MV-4-11 (cell line): ENCODE data around the gene HNRNPM.
A peak's percentile ranks its signal among the peaks of the same experiment; 100 is the strongest.
"Not testable (repeated sequence)": the region's sequence is repeated elsewhere in the genome, so short reads cannot be mapped to it uniquely, and the experiment has no call there.

Experiments used
- DNase-seq: peaks from one replicate; lab custom pipeline; 2025; lab: John Stamatoyannopoulos, UW

The HNRNPM gene

GRCh38 chr19:8426283-8426682, 18.5 kb upstream of the HNRNPM start:
- no peak for DNase-seq

- DNase-seq = no peak
Measured at GRCh38 chr19:8429044-8429443, 15.7 kb upstream of the HNRNPM start.

DNA sequence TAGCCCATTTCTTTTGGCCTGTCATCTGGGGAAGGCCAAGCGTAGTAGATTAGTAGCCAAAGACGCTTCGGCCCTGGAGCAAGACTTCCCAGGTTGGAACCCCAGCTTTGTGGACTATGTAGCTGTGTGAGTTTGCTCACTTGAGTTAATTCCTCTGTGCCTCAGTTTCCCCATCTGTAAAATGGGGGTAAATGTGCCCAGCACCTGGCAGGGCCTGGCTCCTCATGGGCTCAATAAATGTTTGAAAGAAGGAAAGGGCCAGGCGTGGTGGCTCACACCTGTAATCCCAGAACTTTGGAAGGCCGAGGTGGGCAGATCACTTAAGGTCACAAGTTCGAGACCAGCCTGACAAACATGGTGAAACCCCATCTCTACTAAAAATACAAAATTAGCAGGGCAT, 14.9 kb upstream of the HNRNPM start:
- no peak for DNase-seq

DNA sequence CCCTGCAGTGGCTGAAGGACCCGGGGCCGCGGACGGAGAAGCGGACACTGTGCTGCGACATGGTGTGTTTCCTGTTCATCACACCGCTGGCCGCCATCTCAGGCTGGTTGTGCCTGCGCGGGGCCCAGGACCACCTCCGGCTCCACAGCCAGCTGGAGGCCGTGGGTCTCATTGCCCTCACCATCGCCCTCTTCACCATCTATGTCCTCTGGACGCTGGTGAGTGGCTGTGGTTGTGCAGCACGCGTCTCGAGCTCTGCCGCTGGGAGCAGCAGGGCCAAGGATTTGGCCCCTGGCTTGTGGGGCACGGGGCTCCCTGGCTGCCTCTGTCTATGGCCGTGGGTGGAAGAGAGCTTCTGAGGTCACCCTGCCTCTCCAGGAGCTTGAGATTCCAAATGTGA, 14.1 kb upstream of the HNRNPM start:
- DNase-seq = no peak

- DNase-seq = no peak
Measured at GRCh38 chr19:8438236-8438635, 6.5 kb upstream of the HNRNPM start.

DNA sequence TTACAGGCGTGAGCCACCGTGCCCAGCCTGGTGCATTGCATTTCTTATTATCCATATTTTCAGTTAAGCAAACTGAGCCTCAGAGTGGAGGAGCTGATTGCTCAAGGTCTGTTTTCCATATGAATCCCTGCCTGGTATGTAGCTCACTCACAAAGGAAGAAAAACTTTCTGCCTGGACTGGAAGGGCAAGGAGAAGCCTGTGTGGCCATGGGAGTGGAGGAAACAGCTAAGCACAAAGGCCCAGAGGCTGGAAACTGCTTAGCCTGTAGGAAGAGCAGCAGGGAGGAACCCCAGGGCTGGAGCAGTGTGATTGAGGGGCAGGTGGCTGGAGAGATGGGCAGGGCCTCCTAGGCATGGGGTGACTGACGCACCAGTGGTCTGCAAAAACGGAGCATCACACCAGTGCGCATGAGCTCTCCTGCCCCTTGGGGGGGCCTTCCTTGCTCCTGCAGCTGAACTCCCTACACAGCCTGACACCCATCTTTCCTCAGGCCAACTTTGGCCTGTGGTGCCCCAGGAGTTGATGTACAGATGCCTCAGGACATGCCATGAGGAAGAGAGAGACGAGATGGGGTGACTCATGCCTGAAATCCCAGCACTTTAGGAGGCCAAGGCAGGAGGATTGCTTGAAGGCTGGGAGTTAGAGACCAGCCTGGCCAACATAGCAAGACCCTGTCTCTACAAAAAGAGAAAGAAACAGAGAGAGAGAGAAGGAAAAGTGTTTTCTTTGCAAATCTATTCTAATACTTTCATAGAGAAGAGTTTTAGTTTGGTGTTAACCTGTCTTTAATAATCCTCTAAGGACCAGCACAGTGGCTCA, 2.8 kb upstream of the HNRNPM start:
- DNase-seq = peak; percentile 22

- DNase-seq = not testable (repeated sequence)
Measured at GRCh38 chr19:8444140-8444676, 567 bp upstream of the HNRNPM start.

DNA sequence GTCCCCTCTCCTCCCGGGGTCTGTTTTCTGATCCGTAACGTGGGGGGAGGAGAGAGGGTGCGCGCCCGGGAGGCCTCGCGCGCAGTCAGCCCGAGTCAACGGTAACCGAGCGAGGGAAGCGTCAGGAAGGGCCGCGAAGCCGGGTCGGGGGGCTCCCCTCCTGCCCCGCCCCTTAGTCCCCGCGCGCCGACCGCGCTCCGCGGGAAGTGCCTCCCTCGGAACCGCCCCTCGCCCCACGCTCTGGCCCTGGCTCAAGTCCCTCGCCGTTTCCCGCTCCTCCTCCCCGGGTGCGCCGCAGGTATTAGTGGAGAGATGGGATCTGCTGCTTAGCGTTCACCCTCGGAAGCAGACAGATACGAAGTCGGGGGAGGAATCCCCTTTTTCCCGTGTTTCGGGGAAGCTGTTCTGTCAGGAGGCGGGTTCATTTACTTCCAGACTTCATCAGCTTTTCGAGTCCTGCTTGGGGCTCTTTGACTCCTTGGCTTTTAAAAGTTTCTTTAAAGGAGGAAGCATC, 770 bp downstream of the HNRNPM start:
- DNase-seq = peak; percentile 26

GRCh38 chr19:8446061-8446709, 1.4 kb downstream of the HNRNPM start:
- no peak for DNase-seq

- DNase-seq = peak; percentile 22
Measured at GRCh38 chr19:8449830-8450229, 5.1 kb downstream of the HNRNPM start.

DNA sequence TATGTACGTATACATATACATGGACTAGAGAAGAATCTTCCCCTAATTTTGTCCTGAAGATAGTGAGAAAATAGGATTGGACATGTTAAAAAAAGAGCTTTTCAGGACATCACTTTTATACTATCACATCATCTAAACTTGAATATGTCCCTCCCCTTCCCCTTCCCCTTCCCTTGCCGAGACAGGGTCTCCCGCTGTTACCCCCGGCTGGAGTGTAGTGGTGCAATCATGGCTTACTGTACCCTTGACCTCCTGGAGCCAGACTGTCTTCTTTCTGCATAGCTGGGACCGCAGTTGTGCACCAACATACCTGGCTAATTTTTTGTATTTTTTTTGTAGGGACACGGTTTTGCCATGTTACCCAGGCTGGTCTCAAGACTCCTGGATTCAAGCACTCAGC, 6.6 kb downstream of the HNRNPM start:
- DNase-seq = no peak

DNA sequence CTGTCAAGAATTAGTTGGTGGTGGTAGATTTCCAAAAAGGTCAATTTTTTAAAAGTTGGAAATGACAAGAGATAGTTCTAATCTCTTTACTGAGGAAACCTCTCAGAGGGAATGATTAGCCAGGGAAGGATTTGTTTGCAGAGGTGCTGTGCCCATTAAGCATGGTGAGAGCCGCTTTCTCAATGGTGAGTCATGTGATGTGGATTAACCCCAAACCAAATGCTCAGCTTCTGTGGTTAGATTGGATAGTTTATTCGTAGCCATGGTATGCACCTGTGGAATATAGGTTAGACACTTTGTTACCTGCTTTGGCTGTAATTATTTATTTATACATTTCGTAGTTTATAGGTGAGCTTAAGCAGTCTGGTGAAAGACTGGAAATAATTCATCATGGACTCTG, 7.1 kb downstream of the HNRNPM start:
- DNase-seq = peak; percentile 40

DNA sequence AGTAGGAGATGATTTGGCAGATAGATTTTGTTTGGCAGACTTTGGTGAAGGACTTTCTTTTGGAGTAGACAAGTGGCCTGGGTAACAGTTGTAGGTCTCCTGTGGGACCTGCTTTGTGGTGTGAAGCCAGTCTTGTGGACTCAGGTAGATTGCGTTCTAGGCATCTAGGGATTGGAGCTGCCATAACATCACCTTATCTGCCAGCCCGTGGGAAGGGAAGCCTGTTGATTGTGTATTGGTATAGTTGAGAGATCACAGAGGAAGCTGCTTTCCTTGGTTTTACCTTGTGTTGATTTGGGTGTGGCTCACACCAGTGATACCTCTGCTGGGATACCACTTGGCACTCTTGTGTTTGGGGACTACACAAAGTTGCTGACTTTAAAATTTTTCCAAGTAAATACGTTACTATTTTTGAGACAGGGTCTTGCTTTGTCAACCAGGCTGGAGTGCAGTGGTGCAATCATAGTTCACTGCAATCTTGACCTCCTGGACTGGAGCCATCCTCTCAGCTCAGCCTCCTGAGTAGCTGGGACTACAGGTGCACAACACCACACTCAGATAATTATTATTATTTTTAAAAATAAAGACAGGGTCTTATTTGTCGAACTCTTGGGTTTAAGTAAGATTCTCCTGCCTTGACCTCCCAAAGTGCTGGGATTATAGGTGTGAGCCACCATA, 7.8 kb downstream of the HNRNPM start:
- no peak for DNase-seq

GRCh38 chr19:8453616-8454015, 8.8 kb downstream of the HNRNPM start:
- no peak for DNase-seq

GRCh38 chr19:8454218-8454617, 9.4 kb downstream of the HNRNPM start:
- no peak for DNase-seq

GRCh38 chr19:8455018-8455417, 10.2 kb downstream of the HNRNPM start:
- DNase-seq = no peak

DNA sequence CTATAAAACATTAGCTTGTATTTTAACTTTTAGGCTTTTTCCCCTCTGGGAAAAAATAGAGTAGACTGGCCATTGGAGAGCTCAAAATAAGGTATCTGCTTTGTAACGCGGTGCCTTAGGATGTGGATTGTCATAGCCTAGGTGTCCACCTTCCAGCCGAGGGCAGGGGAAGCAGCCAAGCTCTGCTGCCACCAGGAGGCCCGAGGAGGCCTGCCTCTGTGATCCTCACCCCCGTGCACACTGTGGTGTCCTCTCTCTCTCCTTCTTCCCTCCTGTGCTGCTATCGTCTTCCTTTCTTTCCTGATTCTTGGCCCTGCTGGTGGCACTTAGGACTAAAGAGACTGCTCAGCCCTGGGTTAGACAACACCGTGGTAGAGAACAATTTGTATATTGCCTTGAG, 11.3 kb downstream of the HNRNPM start:
- no peak for DNase-seq

DNA sequence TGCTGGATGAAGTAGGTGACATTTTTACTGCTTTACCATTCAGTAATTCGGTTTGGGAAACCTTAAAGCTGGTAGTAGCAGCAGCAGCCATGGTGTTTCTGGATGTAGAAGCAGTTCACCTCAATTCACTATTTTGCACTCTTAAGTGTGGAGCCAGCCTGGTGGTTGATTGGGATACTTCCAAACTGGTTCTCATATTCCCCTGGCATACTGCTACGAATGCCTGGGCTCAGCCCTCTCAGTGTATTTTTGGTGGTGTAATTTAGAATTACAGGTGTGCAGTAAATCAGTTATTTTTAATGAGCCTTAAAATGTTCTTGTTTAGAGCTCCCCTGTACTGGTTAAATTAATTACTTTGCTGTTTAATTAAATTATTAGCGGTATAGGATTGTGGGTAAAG, 12.4 kb downstream of the HNRNPM start:
- DNase-seq = no peak

- DNase-seq = no peak
Measured at GRCh38 chr19:8457827-8458226, 13.1 kb downstream of the HNRNPM start.

DNA sequence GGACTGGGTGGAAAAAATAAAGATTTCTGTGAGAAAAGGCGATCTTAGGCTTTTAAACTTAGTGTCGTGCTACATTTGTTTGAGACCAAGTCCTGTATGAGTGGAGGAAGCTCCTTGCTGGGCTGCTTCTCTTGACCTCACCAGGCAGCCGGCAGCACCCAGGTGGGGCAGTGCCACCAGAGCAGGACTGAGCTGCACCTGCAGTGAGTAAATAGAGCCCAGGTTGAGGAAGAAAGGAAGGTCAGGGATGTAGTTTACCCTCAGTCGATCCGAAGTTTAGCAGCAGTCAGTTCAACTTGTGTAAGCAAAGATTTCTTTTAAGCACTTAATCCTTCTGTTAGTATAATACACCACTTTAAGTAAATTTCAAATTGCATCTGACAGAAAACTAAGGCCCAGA, 13.6 kb downstream of the HNRNPM start:
- no peak for DNase-seq

DNA sequence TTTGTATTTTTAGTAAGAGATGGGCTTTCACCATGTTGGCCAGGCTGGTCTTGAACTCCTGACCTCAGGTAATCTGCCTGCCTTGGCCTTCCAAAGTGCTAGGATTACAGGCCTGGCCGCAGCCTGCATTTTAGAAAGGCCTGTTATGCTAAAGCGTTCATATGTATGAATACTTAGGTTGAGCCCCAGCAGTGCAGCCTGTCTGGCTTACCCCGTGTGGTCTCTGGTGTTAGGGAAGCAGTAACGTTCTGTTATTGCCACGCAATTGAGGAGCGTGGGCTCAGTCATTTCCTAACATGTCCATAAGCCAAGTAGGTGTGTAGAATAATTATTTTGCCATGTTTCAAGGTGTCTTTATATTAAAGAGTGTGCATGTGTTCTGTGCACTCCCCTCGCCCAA, 14.3 kb downstream of the HNRNPM start:
- DNase-seq = no peak

- no peak for DNase-seq
Measured at GRCh38 chr19:8459520-8460270, 14.9 kb downstream of the HNRNPM start.
